H1 (cell line): ENCODE data around the gene SLC39A2.

Source experiments
- EGR1 ChIP-seq: IDR thresholded peaks from 2 replicates; pipeline ENCODE4 v1.6.1; 2011; ENCODE audit warnings: low read depth, low read length, borderline replicate concordance
- POLR2A ChIP-seq, 2 experiments: IDR thresholded peaks; 1 replicate in 1 of 2; 2 replicates in 1 of 2; pipeline ENCODE4 v1.6.1; 2011; ENCODE audit warnings: low read depth in 2 of 2, low read length in 2 of 2, mild to moderate bottlenecking in 2 of 2; ENCODE audit errors: control extremely low read depth in 1 of 2
- ZNF274 ChIP-seq: IDR thresholded peaks from 2 replicates; pipeline ENCODE4 v1.7.0; 2012; ENCODE audit warnings: low read length, borderline replicate concordance; ENCODE audit errors: extremely low read depth
- TF ChIP-seq, protein P1 (sequence below), 3 experiments: IDR thresholded peaks; 1 replicate in 2 of 3; 2 replicates in 1 of 3; pipeline versions ENCODE4 v1.5.1 to v1.6.1; 2011; ENCODE audit warnings: low read length in 3 of 3, mild to moderate bottlenecking in 3 of 3, inconsistent platforms in 2 of 3, low read depth in 1 of 3, moderate library complexity in 1 of 3; ENCODE audit not compliant: insufficient read depth in 1 of 3; ENCODE audit errors: control extremely low read depth in 1 of 3

DNA sequence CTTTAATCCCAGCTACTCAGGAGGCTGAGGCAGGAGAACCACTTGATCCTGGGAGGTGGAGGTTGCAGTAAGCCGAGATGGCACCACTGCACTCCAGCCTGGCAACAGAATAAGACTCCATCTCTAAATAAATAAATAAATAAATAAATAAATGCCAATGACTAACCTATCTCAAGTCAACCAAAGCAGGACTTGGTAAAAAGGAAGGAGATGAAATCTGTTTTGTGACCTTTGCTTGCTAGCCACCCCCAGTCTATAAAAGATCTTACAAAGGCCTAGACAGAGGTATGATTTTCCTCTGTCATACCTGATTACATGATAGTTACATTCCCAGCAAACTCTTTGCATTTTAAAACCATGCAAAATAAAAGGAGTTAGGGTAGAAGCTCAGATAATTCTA, 22.8 kb upstream of the SLC39A2 start:
- TF ChIP-seq POLR2A (IDR thresholded peaks at IDR 0.05; ENCODE audit: control extremely low read depth in 1 of 2, low read depth in 2 of 2, low read length in 2 of 2): no peak
- TF ChIP-seq EGR1: no peak
- no peak for TF ChIP-seq ZNF274
- TF ChIP-seq, protein P1, sequence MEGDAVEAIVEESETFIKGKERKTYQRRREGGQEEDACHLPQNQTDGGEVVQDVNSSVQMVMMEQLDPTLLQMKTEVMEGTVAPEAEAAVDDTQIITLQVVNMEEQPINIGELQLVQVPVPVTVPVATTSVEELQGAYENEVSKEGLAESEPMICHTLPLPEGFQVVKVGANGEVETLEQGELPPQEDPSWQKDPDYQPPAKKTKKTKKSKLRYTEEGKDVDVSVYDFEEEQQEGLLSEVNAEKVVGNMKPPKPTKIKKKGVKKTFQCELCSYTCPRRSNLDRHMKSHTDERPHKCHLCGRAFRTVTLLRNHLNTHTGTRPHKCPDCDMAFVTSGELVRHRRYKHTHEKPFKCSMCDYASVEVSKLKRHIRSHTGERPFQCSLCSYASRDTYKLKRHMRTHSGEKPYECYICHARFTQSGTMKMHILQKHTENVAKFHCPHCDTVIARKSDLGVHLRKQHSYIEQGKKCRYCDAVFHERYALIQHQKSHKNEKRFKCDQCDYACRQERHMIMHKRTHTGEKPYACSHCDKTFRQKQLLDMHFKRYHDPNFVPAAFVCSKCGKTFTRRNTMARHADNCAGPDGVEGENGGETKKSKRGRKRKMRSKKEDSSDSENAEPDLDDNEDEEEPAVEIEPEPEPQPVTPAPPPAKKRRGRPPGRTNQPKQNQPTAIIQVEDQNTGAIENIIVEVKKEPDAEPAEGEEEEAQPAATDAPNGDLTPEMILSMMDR (IDR thresholded peaks at IDR 0.05; ENCODE audit: control extremely low read depth in 1 of 3, insufficient read depth in 1 of 3, low read depth in 1 of 3, low read length in 3 of 3): no peak
